ENCODE results near the gene TRAPPC6A.

The TRAPPC6A gene

GRCh38 chr19:45172611-45173208, 5.3 kb downstream of the TRAPPC6A start:
- TF ChIP-seq TEAD4 (IDR thresholded peaks at IDR 0.05): no peak
- no peak for TF ChIP-seq REST (IDR thresholded peaks at IDR 0.05; ENCODE audit: low read depth)
- TF ChIP-seq NFIC (IDR thresholded peaks at IDR 0.05): no peak
- TF ChIP-seq EGR1 (IDR thresholded peaks at IDR 0.05): no peak
- TF ChIP-seq CREB1 (IDR thresholded peaks at IDR 0.05; ENCODE audit: low read depth): no peak
- no peak for TF ChIP-seq MAX (IDR thresholded peaks at IDR 0.05)
- no peak for TF ChIP-seq CEBPB (IDR thresholded peaks at IDR 0.05)
- no peak for TF ChIP-seq EP300 (IDR thresholded peaks at IDR 0.05; ENCODE audit: borderline replicate concordance)
- TF ChIP-seq FOXM1 (IDR thresholded peaks at IDR 0.05; ENCODE audit: borderline replicate concordance, low read depth): no peak
- no peak for TF ChIP-seq YY1 (IDR thresholded peaks at IDR 0.05; ENCODE audit: low read depth)
- no peak for TF ChIP-seq RAD21 (IDR thresholded peaks at IDR 0.05; ENCODE audit: low read depth)
- TF ChIP-seq ZBTB7A (IDR thresholded peaks at IDR 0.05; ENCODE audit: low read depth): no peak
- TF ChIP-seq TAF1 (IDR thresholded peaks at IDR 0.05; ENCODE audit: low read depth): no peak
- no peak for TF ChIP-seq TCF12 (IDR thresholded peaks at IDR 0.05; ENCODE audit: low read depth)
- TF ChIP-seq USF1 (IDR thresholded peaks at IDR 0.05): no peak

GRCh38 chr19:45172173-45172572, 5.9 kb downstream of the TRAPPC6A start:
- TF ChIP-seq CEBPB (IDR thresholded peaks at IDR 0.05) (no peak), MAX (IDR thresholded peaks at IDR 0.05) (no peak), RAD21 (IDR thresholded peaks at IDR 0.05; ENCODE audit: low read depth) (no peak), FOXM1 (IDR thresholded peaks at IDR 0.05; ENCODE audit: borderline replicate concordance, low read depth) (no peak), TCF12 (IDR thresholded peaks at IDR 0.05; ENCODE audit: low read depth) (no peak), TEAD4 (IDR thresholded peaks at IDR 0.05) (no peak), EP300 (IDR thresholded peaks at IDR 0.05; ENCODE audit: borderline replicate concordance) (no peak)

GRCh38 chr19:45171211-45171623, 6.8 kb downstream of the TRAPPC6A start:
- TF ChIP-seq REST (IDR thresholded peaks at IDR 0.05; ENCODE audit: low read depth) (no peak), ZBTB7A (IDR thresholded peaks at IDR 0.05; ENCODE audit: low read depth) (no peak), EP300 (IDR thresholded peaks at IDR 0.05; ENCODE audit: borderline replicate concordance) (no peak), YY1 (IDR thresholded peaks at IDR 0.05; ENCODE audit: low read depth) (no peak), CEBPB (IDR thresholded peaks at IDR 0.05) (no peak), CREB1 (IDR thresholded peaks at IDR 0.05; ENCODE audit: low read depth) (no peak), RAD21 (IDR thresholded peaks at IDR 0.05; ENCODE audit: low read depth) (no peak), NFIC (IDR thresholded peaks at IDR 0.05) (no peak), TAF1 (IDR thresholded peaks at IDR 0.05; ENCODE audit: low read depth) (no peak), TEAD4 (IDR thresholded peaks at IDR 0.05) (no peak), MAX (IDR thresholded peaks at IDR 0.05) (no peak), USF1 (IDR thresholded peaks at IDR 0.05) (no peak), TCF12 (IDR thresholded peaks at IDR 0.05; ENCODE audit: low read depth) (no peak), FOXM1 (IDR thresholded peaks at IDR 0.05; ENCODE audit: borderline replicate concordance, low read depth) (no peak), EGR1 (IDR thresholded peaks at IDR 0.05) (no peak)

GRCh38 chr19:45170146-45171106, 7.6 kb downstream of the TRAPPC6A start:
- TF ChIP-seq EP300 (IDR thresholded peaks at IDR 0.05; ENCODE audit: borderline replicate concordance) (no peak), MAX (IDR thresholded peaks at IDR 0.05) (no peak), RAD21 (IDR thresholded peaks at IDR 0.05; ENCODE audit: low read depth) (no peak), USF1 (IDR thresholded peaks at IDR 0.05) (no peak), TEAD4 (IDR thresholded peaks at IDR 0.05) (no peak), ZBTB7A (IDR thresholded peaks at IDR 0.05; ENCODE audit: low read depth) (no peak), YY1 (IDR thresholded peaks at IDR 0.05; ENCODE audit: low read depth) (no peak), REST (IDR thresholded peaks at IDR 0.05; ENCODE audit: low read depth) (no peak), NFIC (IDR thresholded peaks at IDR 0.05) (no peak), FOXM1 (IDR thresholded peaks at IDR 0.05; ENCODE audit: borderline replicate concordance, low read depth) (no peak), CEBPB (IDR thresholded peaks at IDR 0.05) (no peak), TCF12 (IDR thresholded peaks at IDR 0.05; ENCODE audit: low read depth) (no peak), TAF1 (IDR thresholded peaks at IDR 0.05; ENCODE audit: low read depth) (no peak), CREB1 (IDR thresholded peaks at IDR 0.05; ENCODE audit: low read depth) (no peak), EGR1 (IDR thresholded peaks at IDR 0.05) (no peak)
